Tracheal epithelial cell (primary cell): ENCODE data around the gene BTN1A1. TPM values are rescaled to one million over a fixed set of nuclear protein-coding genes. Genes with fewer than 3 reads are reported as not detected.

ENCODE experiments used
- total RNA-seq: library from RNA; depleted of rRNA; stranded (reverse); fragments of >200 nt; gene quantifications from 2 replicates; pipeline ENCODE4 v1.2.1, GENCODE V29; 2014

BTN1A1 gene
- not detected in 2 replicates for total RNA-seq

GRCh38 chr6:26500102-26500501 is at the start of gene BTN1A1:
BTN1A1 (plus strand) TSS chr6:26500303; CDS start chr6:26501287, 984 bp downstream.

GRCh38 chr6:26457806-26458688 is 42.1 kb upstream of the BTN1A1 start, which contains the start of gene BTN2A1:
BTN2A1 (plus strand) TSS chr6:26457955; CDS start chr6:26458637, 682 bp downstream.

GRCh38 chr6:26537846-26538571 is 37.9 kb downstream of the BTN1A1 start, which contains the start of gene HMGN4:
HMGN4 (plus strand) TSS chr6:26538366; CDS start chr6:26545207, 6,841 bp downstream.

Other genes starting within 250 kb of the BTN1A1 start
- gene BTN3A2, start 135.1 kb upstream of the BTN1A1 start, total RNA-seq, result 3.4 and 10.4 TPM in 2 replicates
- gene BTN2A2, start 117.2 kb upstream of the BTN1A1 start, total RNA-seq, result 3.2 and 12.5 TPM in 2 replicates
- gene BTN3A1, start 98.0 kb upstream of the BTN1A1 start, total RNA-seq, result 4.7 and 17.1 TPM in 2 replicates
- gene BTN3A3, start 59.8 kb upstream of the BTN1A1 start, total RNA-seq, result 0.43 and 5.1 TPM in 2 replicates
- 2.3 and 4.8 TPM in 2 replicates for gene BTN2A1, start 42.3 kb upstream of the BTN1A1 start, total RNA-seq
- gene HMGN4, start 38.1 kb downstream of the BTN1A1 start, total RNA-seq, result 85.3 and 103 TPM in 2 replicates
- gene ABT1, start 96.7 kb downstream of the BTN1A1 start, total RNA-seq, result 17.4 and 19.0 TPM in 2 replicates
- gene ZNF322, start 159.4 kb downstream of the BTN1A1 start, total RNA-seq, result 10.1 and 15.3 TPM in 2 replicates